ENCODE data around the gene ZNF443.

Gene ZNF443

DNA sequence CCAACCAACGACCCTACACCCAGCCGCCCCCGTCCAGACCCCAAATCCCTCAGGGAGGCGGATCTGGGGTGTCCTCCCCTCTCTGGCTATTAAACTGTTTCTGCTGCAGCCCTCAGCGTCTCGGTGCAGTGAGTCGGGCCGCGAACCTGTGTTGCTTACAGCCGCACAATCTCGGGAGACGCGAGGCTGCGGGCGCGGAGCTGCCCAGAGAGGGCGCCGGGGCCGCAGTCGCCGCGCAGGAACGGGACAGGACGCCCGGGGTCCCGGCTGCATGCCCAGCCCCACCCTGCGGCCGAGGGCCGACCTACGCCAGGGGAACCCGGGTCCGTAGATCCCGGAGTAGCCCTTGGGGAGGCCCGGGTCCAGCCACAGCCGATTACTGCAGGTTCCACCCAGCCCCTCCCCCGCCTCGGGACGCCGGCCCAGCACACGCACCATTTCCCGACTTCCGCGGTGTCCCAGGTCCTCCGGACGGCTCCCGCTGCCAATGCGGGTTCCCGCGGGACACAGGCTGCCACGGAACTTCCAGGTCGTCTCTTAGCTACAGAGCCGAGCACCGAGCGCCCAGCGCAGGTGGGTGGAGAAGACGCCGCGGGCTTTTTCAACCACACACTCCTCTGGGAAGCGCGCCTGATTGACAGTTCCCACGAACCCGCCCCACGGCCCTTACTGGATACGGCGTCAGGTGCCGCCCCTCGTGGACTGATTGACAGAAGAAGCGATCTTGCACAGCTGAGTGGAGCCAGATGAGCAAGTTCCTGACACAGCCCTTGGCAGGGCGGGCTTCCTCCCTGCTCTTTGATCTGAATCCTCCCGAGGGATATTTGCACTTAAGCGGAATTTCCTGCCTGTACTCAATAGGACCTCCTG is 40.0 kb downstream of the ZNF443 start, which contains the start of gene ZNF799:
ZNF799 (minus strand) TSS at position 639 of the 870 bp plus-strand sequence; CDS start at position 438, 201 bp downstream.
- no peaks in the 10 kb centered on the region for H3K36me3 ChIP-seq (ENCODE audit: control insufficient read depth in 2 of 2, insufficient read depth in 1 of 2, low read length in 2 of 2)
- no peaks in the 10 kb centered on the region for H3K4me1 ChIP-seq (ENCODE audit: control insufficient read depth, insufficient read depth, low read length)
- ChIA-PET POLR2A (interaction anchor here (0.6 to 1.8 kb wide), 10 partner anchors 11 to 245 kb away, joined by 3 to 10 read pairs (median 5); partner anchors contain the start of genes ZNF44, ZNF442, ZNF443 and ZNF563), CTCF (interaction anchor here (0.6 to 1.3 kb wide), 6 partner anchors 18 to 1980 kb away, joined by 3 to 4 read pairs (median 3); no protein-coding TSS in a partner anchor)
- no peak within 1 kb of the TSS; the same call in 1 of the 2 replicates for H3K27ac ChIP-seq (ENCODE audit: extremely low read depth, low read depth, low read length)
- H3K4me3 ChIP-seq (ENCODE audit: low read depth, low read length) = peak within 1 kb of the TSS; percentile 80
- H3K9me3 ChIP-seq (ENCODE audit: control insufficient read depth, insufficient read depth, low read depth, low read length) = no peaks in the 10 kb centered on the region
- TF ChIP-seq ZNF513 (tag by site-specific recombination; IDR thresholded peaks at IDR 0.05) = no peak
- TF ChIP-seq, protein P1, sequence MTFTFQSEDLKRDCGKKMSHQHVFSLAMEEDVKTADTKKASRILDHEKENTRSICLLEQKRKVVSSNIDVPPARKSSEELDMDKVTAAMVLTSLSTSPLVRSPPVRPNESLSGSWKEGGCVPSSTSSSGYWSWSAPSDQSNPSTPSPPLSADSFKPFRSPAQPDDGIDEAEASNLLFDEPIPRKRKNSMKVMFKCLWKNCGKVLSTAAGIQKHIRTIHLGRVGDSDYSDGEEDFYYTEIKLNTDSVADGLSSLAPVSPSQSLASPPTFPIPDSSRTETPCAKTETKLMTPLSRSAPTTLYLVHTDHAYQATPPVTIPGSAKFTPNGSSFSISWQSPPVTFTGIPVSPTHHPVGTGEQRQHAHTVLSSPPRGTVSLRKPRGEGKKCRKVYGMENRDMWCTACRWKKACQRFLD (tag by site-specific recombination; IDR thresholded peaks at IDR 0.05) = no peak
- no peak for TF ChIP-seq ZNF391 (tag by site-specific recombination; IDR thresholded peaks at IDR 0.05; ENCODE audit: borderline replicate concordance, low read depth)
- peak; percentile 83 for TF ChIP-seq ZEB2 (tag by site-specific recombination; IDR thresholded peaks at IDR 0.05)
- no peak for TF ChIP-seq ZNF701 (tag by site-specific recombination; IDR thresholded peaks at IDR 0.05)
- TF ChIP-seq ZNF398 (tag by site-specific recombination; IDR thresholded peaks at IDR 0.05) = peak; percentile 27; the same call in 1 of the 2 replicates
- TF ChIP-seq, protein P2, sequence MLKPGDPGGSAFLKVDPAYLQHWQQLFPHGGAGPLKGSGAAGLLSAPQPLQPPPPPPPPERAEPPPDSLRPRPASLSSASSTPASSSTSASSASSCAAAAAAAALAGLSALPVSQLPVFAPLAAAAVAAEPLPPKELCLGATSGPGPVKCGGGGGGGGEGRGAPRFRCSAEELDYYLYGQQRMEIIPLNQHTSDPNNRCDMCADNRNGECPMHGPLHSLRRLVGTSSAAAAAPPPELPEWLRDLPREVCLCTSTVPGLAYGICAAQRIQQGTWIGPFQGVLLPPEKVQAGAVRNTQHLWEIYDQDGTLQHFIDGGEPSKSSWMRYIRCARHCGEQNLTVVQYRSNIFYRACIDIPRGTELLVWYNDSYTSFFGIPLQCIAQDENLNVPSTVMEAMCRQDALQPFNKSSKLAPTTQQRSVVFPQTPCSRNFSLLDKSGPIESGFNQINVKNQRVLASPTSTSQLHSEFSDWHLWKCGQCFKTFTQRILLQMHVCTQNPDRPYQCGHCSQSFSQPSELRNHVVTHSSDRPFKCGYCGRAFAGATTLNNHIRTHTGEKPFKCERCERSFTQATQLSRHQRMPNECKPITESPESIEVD (tag by site-specific recombination; IDR thresholded peaks at IDR 0.05) = no peak
- TF ChIP-seq ZNF48 (tag by site-specific recombination; IDR thresholded peaks at IDR 0.05) = no peak
- TF ChIP-seq EGR2 (tag by site-specific recombination; IDR thresholded peaks at IDR 0.05; ENCODE audit: low read depth) = peak; percentile 27; the same call in 1 of the 2 replicates
- TF ChIP-seq ZNF416 (tag by site-specific recombination; IDR thresholded peaks at IDR 0.05) = no peak
- TF ChIP-seq TRIM28 (IDR thresholded peaks at IDR 0.05; ENCODE audit: borderline replicate concordance, low read length) = no peak
- TF ChIP-seq ZNF169 (tag by site-specific recombination; IDR thresholded peaks at IDR 0.05) = no peak
- no peak for TF ChIP-seq ZNF132 (tag by site-specific recombination; IDR thresholded peaks at IDR 0.05; ENCODE audit: borderline replicate concordance)
- TF ChIP-seq ZNF600 (tag by site-specific recombination; IDR thresholded peaks at IDR 0.05) = peak; percentile 62; the same call in 1 of the 2 replicates
- peak; percentile 15; the same call in 1 of the 2 replicates for TF ChIP-seq ZXDB (tag by site-specific recombination; IDR thresholded peaks at IDR 0.05)
- TF ChIP-seq, protein P3, sequence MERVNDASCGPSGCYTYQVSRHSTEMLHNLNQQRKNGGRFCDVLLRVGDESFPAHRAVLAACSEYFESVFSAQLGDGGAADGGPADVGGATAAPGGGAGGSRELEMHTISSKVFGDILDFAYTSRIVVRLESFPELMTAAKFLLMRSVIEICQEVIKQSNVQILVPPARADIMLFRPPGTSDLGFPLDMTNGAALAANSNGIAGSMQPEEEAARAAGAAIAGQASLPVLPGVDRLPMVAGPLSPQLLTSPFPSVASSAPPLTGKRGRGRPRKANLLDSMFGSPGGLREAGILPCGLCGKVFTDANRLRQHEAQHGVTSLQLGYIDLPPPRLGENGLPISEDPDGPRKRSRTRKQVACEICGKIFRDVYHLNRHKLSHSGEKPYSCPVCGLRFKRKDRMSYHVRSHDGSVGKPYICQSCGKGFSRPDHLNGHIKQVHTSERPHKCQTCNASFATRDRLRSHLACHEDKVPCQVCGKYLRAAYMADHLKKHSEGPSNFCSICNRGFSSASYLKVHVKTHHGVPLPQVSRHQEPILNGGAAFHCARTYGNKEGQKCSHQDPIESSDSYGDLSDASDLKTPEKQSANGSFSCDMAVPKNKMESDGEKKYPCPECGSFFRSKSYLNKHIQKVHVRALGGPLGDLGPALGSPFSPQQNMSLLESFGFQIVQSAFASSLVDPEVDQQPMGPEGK (tag by site-specific recombination; IDR thresholded peaks at IDR 0.05) = peak; percentile 43
- TF ChIP-seq ZNF670 (tag by site-specific recombination; IDR thresholded peaks at IDR 0.05; ENCODE audit: low read depth) = no peak
- TF ChIP-seq KLF16 (tag by site-specific recombination; IDR thresholded peaks at IDR 0.05) = peak; percentile 63
- no peak for TF ChIP-seq ZNF585B (tag by site-specific recombination; IDR thresholded peaks at IDR 0.05)
- TF ChIP-seq, protein P4, sequence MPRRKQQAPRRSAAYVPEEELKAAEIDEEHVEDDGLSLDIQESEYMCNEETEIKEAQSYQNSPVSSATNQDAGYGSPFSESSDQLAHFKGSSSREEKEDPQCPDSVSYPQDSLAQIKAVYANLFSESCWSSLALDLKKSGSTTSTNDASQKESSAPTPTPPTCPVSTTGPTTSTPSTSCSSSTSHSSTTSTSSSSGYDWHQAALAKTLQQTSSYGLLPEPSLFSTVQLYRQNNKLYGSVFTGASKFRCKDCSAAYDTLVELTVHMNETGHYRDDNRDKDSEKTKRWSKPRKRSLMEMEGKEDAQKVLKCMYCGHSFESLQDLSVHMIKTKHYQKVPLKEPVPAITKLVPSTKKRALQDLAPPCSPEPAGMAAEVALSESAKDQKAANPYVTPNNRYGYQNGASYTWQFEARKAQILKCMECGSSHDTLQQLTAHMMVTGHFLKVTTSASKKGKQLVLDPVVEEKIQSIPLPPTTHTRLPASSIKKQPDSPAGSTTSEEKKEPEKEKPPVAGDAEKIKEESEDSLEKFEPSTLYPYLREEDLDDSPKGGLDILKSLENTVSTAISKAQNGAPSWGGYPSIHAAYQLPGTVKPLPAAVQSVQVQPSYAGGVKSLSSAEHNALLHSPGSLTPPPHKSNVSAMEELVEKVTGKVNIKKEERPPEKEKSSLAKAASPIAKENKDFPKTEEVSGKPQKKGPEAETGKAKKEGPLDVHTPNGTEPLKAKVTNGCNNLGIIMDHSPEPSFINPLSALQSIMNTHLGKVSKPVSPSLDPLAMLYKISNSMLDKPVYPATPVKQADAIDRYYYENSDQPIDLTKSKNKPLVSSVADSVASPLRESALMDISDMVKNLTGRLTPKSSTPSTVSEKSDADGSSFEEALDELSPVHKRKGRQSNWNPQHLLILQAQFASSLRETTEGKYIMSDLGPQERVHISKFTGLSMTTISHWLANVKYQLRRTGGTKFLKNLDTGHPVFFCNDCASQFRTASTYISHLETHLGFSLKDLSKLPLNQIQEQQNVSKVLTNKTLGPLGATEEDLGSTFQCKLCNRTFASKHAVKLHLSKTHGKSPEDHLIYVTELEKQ (tag by site-specific recombination; IDR thresholded peaks at IDR 0.05; ENCODE audit: borderline replicate concordance) = peak; percentile 37; the same call in 1 of the 2 replicates
- peak; percentile 72 for TF ChIP-seq KLF8 (tag by site-specific recombination; IDR thresholded peaks at IDR 0.05)
- TF ChIP-seq ZFP37 (tag by site-specific recombination; IDR thresholded peaks at IDR 0.05) = 0 out of 2 replicates have a peak, but pooled peaks have one; percentile 43
- TF ChIP-seq ZNF580 (tag by site-specific recombination; IDR thresholded peaks at IDR 0.05) = no peak

Measured in HEK293 (cell line).